GM18909 (cell line): ENCODE results near the gene SLC25A12.

Experiments used
- ATAC-seq: cut with Tn5 transposase; IDR thresholded peaks from one replicate; pipeline ENCODE4 v1.9.1; 2021; ENCODE audit warnings: mild to moderate bottlenecking; ENCODE audit not compliant: unreplicated experiment, poor library complexity

Gene SLC25A12

DNA sequence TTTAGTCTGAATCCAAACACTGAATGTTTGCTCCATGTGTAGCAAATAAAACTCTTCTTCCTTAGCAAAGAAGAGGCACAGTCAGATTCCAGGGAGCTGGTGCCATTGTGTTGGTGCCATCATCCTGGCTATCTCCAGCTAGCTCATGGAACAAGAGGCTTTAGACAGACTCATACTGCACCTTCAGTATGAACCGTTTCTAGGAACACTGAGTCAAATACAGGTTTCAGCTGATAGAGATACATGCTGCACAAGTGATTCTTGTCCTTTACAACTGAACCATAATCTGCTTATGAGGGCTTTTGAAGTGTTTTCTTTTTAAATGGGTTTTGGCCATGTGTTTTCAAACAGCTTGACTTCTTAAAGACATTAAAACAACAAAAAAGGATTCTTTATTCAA lies 148.9 kb downstream of the SLC25A12 start:
- ATAC-seq, result no peak

GRCh38 chr2:171742760-171743159 lies 151.3 kb downstream of the SLC25A12 start:
- no peak for ATAC-seq

- no peak for ATAC-seq
Observed at GRCh38 chr2:171741189-171741588, 152.9 kb downstream of the SLC25A12 start.

DNA sequence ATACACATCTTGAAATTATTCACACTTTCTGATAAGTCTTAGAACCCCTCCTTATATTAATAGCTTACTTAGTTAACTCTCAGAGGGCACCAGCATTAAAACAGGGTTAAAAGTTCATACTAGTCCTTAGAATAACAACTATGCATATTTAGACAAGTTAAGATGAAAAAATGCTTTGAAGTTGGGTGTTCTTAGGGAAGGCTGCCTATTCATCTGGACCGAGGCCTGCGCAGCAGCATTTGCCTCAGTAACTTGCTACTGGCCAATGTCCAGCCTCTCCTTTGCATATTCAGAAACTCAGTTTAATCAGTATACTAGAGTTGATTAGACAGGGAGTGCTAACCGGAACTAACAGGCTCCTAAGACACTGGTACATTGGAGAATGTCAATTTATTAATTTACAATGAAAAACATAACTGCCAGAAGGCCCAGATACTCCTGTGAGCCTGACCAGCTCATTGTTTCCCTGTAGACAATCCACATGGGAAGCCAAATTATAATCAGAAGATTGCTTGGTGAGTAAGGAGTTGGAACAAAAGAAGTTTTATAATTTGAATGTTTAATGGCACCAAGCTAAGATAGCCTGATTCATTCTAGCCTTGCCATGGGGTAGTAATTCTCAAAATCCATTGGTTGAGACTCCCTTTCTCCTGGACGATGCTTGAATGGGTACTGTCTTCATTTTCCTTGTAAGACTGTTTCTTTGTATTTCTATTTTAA lies 157.9 kb downstream of the SLC25A12 start:
- ATAC-seq, result no peak
